T-cell (primary cell): ENCODE results near the gene DDX19B. TPM values are rescaled to one million over a fixed set of nuclear protein-coding genes. Genes with fewer than 3 reads are reported as not detected.
"Not testable (repeated sequence)": the region's sequence is repeated elsewhere in the genome, so short reads cannot be mapped to it uniquely, and the experiment has no call there.

Experiments used
- ATAC-seq, 4 experiments: fragments of 200-7000 bp in 3 of 4; fragments of 150-1000 bp in 1 of 4; cut with Tn5 transposase; replicated peaks in 1 of 4; 1 replicate in 3 of 4; 2 replicates in 1 of 4; pipeline ENCODE4 v1.10.0; 2021; ENCODE audit warnings: moderate library complexity in 3 of 4, mild to moderate bottlenecking in 2 of 4, moderate number of reproducible peaks in 1 of 4
- CTCF ChIA-PET, 2 donors: fragments of 300-600 bp; sonication (Branson Sonifier 250); formaldehyde crosslinking; loops; one replicate each; lab custom pipeline; 2022; ENCODE audit warnings: antibody characterized with exemption in 2 of 2; lab: Charles Lee
- POLR2A ChIA-PET, 2 donors: fragments of 300-600 bp; sonication (Branson Sonifier 250); formaldehyde crosslinking; loops; one replicate each; lab custom pipeline; 2022; ENCODE audit warnings: antibody characterized with exemption in 2 of 2; lab: Charles Lee
- DNase-seq, 35 experiments: peaks; one replicate each; pipeline versions ENCODE4 v3.0.0 to v3.0.0-alpha.2; 2013 to 2023
- H3K27ac ChIP-seq: one replicate; pipeline ENCODE4 v1.5.1; 2013; ENCODE audit warnings: low read length
- H3K27me3 ChIP-seq, 2 experiments: replicated peaks in 1 of 2; 1 replicate in 1 of 2; 2 replicates in 1 of 2; pipeline versions ENCODE4 v1.6.1 to v1.7.0; 2013; ENCODE audit warnings: low read length in 1 of 2, mixed read lengths in 1 of 2; ENCODE audit not compliant: control insufficient read depth in 2 of 2, insufficient read depth in 2 of 2; ENCODE audit errors: extremely low read depth in 1 of 2
- H3K36me3 ChIP-seq, 2 donors: 1 replicate in 1 of 2; 2 replicates in 1 of 2; pipeline versions ENCODE4 v1.6.1 to v1.7.0; 2013; ENCODE audit warnings: low read length in 1 of 2; ENCODE audit not compliant: control insufficient read depth in 2 of 2, insufficient read depth in 1 of 2; ENCODE audit errors: extremely low read depth in 1 of 2
- H3K4me1 ChIP-seq, 2 experiments: 1 replicate in 1 of 2; 2 replicates in 1 of 2; pipeline versions ENCODE4 v1.6.1 to v1.7.0; 2013; ENCODE audit warnings: low read length in 2 of 2, mixed read lengths in 1 of 2; ENCODE audit not compliant: insufficient read depth in 2 of 2, control insufficient read depth in 1 of 2; ENCODE audit errors: extremely low read depth in 1 of 2
- H3K4me3 ChIP-seq, 2 donors: 1 replicate in 1 of 2; 2 replicates in 1 of 2; pipeline versions ENCODE4 v1.5.1 to v1.7.0; 2013; ENCODE audit warnings: mild to moderate bottlenecking in 2 of 2, low read length in 1 of 2, moderate library complexity in 1 of 2; ENCODE audit not compliant: control insufficient read depth in 1 of 2; ENCODE audit errors: extremely low read depth in 1 of 2
- H3K9me3 ChIP-seq: 2 replicates; pipeline ENCODE4 v1.7.0; 2013
- H3K27ac Mint-ChIP-seq, 2 donors: one replicate each; pipeline ENCODE4 v1.8.0; 2020 to 2021; ENCODE audit warnings: mild to moderate bottlenecking in 2 of 2, mixed read lengths in 2 of 2
- H3K27me3 Mint-ChIP-seq, 2 donors: one replicate each; pipeline ENCODE4 v1.8.0; 2021 to 2022; ENCODE audit warnings: mixed read lengths in 2 of 2
- H3K36me3 Mint-ChIP-seq: one replicate; pipeline ENCODE4 v1.8.0; 2021; ENCODE audit warnings: mixed read lengths
- H3K4me1 Mint-ChIP-seq, 3 donors: one replicate each; pipeline ENCODE4 v1.8.0; 2020 to 2022; ENCODE audit warnings: mixed read lengths in 3 of 3, mild to moderate bottlenecking in 1 of 3
- H3K4me3 Mint-ChIP-seq, 3 donors: one replicate each; pipeline ENCODE4 v1.8.0; 2020 to 2022; ENCODE audit warnings: mild to moderate bottlenecking in 3 of 3, mixed read lengths in 3 of 3, moderate library complexity in 3 of 3
- H3K9me3 Mint-ChIP-seq, 3 donors: one replicate each; pipeline ENCODE4 v1.8.0; 2020 to 2022; ENCODE audit warnings: mixed read lengths in 3 of 3
- WGBS: methylation state at CpG from one replicate; pipeline ENCODE4 v1.1.5; 2013; ENCODE audit warnings: missing lambda C conversion rate; ENCODE audit not compliant: insufficient coverage; 5-methylcytosine and 5-hydroxymethylcytosine counted together
- total RNA-seq, 35 experiments: library from RNA in 6 of 35; stranded (reverse) in 6 of 35; fragments of 120-200 nt in 1 of 35; gene quantifications; one replicate each; pipeline versions ENCODE4 v1.2.1 to v1.2.4 and lab custom pipeline; 2013 to 2026

DDX19B gene
- total RNA-seq, 5 donors from 2014 or later (not counting 1 experiment from before 2014, with no cell fraction given) = 26.4 to 37.4 (median 33.2) TPM

DNA sequence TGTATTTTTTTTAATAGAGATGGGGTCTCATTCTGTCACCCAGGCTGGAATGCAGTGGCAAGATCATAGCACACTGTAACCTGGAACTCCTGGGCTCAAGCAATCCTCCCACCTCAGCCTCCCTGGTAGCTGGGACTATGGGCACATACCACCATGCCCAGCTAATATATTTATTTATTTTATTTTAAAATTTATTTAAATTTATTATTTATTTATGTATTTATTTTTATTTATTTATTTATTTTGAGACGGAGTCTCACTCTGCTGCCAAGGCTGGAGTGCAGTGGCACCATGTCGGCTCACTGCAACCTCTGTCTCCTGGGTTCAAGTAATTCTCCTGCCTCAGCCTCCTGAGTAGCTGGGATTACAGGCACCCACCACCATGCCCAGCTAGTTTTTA is 8.7 kb downstream of the DDX19B start:
- DNase-seq, H3K4me3 ChIP-seq, H3K27me3 Mint-ChIP-seq, CTCF ChIA-PET, H3K27ac Mint-ChIP-seq, H3K9me3 ChIP-seq, H3K9me3 Mint-ChIP-seq, H3K4me1 ChIP-seq, H3K27me3 ChIP-seq, H3K36me3 Mint-ChIP-seq, ATAC-seq, H3K27ac ChIP-seq, POLR2A ChIA-PET, H3K4me3 Mint-ChIP-seq, H3K36me3 ChIP-seq: not testable (repeated sequence)
- H3K4me1 Mint-ChIP-seq = peaks cover 19 to 32% (median 31%) of the 10 kb centered on the region in 3 donors
- WGBS = no CpG with 5 or more reads among the region's 2 CpGs

DNA sequence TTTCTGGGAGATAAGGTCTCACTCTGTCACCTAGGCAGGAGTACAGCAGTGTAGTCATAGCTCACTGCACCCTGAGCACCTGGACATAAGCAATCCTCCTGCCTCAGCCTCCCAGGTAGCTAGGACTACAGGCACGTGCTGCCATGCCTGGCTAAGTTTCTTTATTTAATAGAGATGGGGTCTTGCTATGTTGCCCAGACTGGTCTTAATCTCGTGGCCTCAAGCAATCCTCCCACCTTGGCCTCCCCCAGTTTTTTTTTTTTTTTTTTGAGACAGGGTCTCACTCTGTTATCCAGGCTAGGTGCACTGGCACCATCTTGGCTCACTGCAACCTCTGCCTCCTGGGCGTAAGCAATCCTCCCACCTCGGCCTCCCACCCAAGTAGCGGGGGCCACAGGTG is 21.1 kb downstream of the DDX19B start:
- H3K27me3 ChIP-seq = no peaks in the 10 kb centered on the region
- no peaks in the 10 kb centered on the region for H3K9me3 ChIP-seq
- Mint-ChIP-seq H3K27me3 (no peaks in the 10 kb centered on the region), H3K27ac (no peak overlapping the region), H3K9me3 (no peaks in the 10 kb centered on the region), H3K36me3 (peaks cover 14% of the 10 kb centered on the region), H3K4me1 (no peaks in the 10 kb centered on the region), H3K4me3 (no peak overlapping the region)
- peaks cover 10 to 49% of the 10 kb centered on the region in 2 donors for H3K36me3 ChIP-seq
- H3K4me3 ChIP-seq = no peak overlapping the region
- ChIA-PET POLR2A (interaction anchor here in 1 of 2 donors (0.7 kb wide), 1 partner anchor 26 kb away, joined by 5 read pairs; no protein-coding TSS in a partner anchor), CTCF (no interaction called here)
- DNase-seq = no peak
- WGBS = 100% methylated on average over 3 of the region's 5 CpGs
- H3K27ac ChIP-seq = no peak overlapping the region
- ATAC-seq = no peak
- H3K4me1 ChIP-seq = no peaks in the 10 kb centered on the region

DNA sequence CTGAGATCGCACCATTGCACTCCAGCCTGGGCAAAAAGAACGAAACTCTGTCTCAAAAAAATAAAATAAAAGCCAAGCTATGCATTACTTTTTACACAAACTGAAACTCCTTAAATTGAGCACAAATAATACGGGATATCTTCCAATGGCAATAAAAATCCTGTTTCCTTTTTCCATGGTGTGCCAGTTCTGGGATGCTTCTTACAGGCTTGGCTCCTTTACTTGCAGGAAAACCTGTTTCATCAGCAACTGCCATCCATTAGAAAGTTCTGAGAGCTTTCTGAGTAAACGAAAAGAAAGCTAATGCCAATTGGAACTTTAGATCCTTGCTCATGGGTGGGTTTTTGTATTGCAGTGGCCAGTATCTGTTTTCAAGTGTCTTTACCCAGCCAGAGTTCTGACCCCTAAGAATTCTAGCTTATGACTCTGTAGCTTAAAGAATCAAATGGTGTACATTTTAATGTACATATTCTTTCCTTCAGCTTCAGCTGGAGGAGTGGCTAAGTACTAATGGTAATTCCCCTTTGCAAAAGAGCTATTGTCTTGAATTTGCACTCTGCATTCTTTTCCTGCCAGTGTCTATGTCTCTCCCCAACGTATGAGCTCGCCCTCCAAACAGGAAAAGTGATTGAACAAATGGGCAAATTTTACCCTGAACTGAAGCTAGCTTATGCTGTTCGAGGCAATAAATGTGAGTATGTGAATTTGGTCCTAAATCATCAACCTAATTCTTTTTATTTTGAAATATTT is 26.2 kb downstream of the DDX19B start:
- Mint-ChIP-seq H3K4me3 (no peak overlapping the region), H3K27me3 (no peaks in the 10 kb centered on the region), H3K36me3 (peaks cover 28% of the 10 kb centered on the region), H3K27ac (peak overlapping the region in 1 of 2 donors; percentile 16), H3K9me3 (no peaks in the 10 kb centered on the region), H3K4me1 (no peaks in the 10 kb centered on the region)
- ATAC-seq = no peak
- Histone ChIP-seq H3K9me3 (no peaks in the 10 kb centered on the region), H3K36me3 (peaks cover 10 to 36% of the 10 kb centered on the region in 2 donors), H3K4me3 (no peak overlapping the region), H3K27ac (no peak overlapping the region), H3K27me3 (no peaks in the 10 kb centered on the region), H3K4me1 (no peaks in the 10 kb centered on the region)
- ChIA-PET CTCF (no interaction called here), POLR2A (interaction anchor here in 1 of 2 donors (0.7 to 0.9 kb wide), 3 partner anchors 21 to 43 kb away, joined by 3 to 4 read pairs (median 3); partner anchors contain the start of gene DDX19A)
- WGBS = 100% methylated on average over 3 of the region's 7 CpGs
- DNase-seq = no peak

DNA sequence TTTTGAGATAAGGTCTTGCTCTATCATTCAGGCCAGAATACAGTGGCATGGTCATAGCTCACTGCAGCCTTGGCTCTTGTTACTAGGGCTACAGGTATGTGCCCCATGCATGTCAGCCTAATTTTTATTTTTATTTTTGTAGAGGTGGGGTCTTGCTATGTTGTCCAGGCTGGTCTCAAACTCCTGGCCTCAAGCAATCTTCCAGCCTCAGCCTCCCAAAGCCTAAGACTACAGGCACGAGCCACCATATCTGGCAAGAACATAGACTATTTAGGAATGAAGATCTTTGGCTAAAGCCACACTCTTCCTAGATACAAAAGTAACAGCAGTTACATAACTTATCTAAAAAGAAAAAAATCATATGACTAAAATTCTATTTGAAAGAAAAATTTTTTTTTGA is 32.1 kb downstream of the DDX19B start:
- no CpG with 5 or more reads among the region's 1 CpG for WGBS
- H3K9me3 ChIP-seq = no peaks in the 10 kb centered on the region
- no peak for DNase-seq
- H3K4me1 Mint-ChIP-seq = no peaks in the 10 kb centered on the region
- no peak overlapping the region for H3K27ac Mint-ChIP-seq
- H3K36me3 ChIP-seq = peaks cover 12 to 47% of the 10 kb centered on the region in 2 donors
- no peak overlapping the region for H3K27ac ChIP-seq
- ChIA-PET POLR2A (no interaction called here), CTCF (interaction anchor here in 1 of 2 donors (0.9 to 1.2 kb wide), 2 partner anchors 323 to 440 kb away, joined by 3 to 4 read pairs; no protein-coding TSS in a partner anchor)
- H3K4me1 ChIP-seq = no peaks in the 10 kb centered on the region
- no peaks in the 10 kb centered on the region for H3K27me3 Mint-ChIP-seq
- no peaks in the 10 kb centered on the region for H3K9me3 Mint-ChIP-seq
- peaks cover 38% of the 10 kb centered on the region for H3K36me3 Mint-ChIP-seq
- ATAC-seq = no peak
- H3K27me3 ChIP-seq = no peaks in the 10 kb centered on the region
- no peak overlapping the region for H3K4me3 Mint-ChIP-seq
- no peak overlapping the region for H3K4me3 ChIP-seq

DNA sequence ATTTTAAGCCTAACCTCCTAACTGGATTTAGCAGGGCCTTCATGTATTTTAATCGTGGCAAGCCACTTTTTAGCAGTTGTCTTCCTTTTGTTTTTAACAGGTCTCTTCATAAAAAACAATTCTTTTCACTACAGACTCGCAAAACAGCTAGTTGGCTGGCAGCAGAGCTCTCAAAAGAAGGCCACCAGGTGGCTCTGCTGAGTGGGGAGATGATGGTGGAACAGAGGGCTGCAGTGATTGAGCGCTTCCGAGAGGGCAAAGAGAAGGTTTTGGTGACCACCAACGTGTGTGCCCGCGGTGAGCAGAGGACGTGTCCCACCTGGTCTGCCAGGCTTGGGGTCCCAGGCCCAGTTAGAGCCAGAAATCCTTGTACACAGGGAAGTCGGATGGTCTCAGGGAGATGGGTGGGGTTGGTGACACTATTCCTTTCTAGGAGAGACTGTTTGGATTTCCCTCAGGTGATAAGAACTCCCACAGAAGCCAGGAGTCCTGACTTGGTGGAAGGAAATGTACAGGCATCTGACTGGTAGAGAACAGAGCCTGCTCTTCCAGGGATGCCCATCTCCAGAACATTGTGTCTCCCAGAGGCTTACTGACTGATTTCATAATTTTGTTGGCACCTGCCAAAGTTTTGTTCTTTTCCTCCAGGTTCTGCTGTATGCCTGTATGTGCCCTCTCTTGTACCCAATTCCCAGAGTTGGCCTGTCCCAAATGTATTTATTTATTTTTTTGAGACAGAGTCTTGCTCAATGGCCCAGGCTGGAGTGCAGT is 32.8 kb downstream of the DDX19B start:
- H3K9me3 ChIP-seq = no peaks in the 10 kb centered on the region
- H3K27ac ChIP-seq = no peak overlapping the region
- Mint-ChIP-seq H3K36me3 (peaks cover 38% of the 10 kb centered on the region), H3K27me3 (no peaks in the 10 kb centered on the region), H3K27ac (peak overlapping the region in 1 of 2 donors; percentile 7), H3K4me3 (no peak overlapping the region), H3K4me1 (no peaks in the 10 kb centered on the region), H3K9me3 (no peaks in the 10 kb centered on the region)
- no peaks in the 10 kb centered on the region for H3K27me3 ChIP-seq
- 72% methylated on average over 7 of the region's 9 CpGs for WGBS
- ChIA-PET POLR2A (no interaction called here), CTCF (interaction anchor here in 1 of 2 donors (0.9 to 1.2 kb wide), 2 partner anchors 323 to 440 kb away, joined by 3 to 4 read pairs; no protein-coding TSS in a partner anchor)
- no peaks in the 10 kb centered on the region for H3K4me1 ChIP-seq
- ATAC-seq = peak in 3 of 4 experiments; percentile 44 to 50 (median 49)
- DNase-seq = peak in 14 of 35 experiments; percentile 1 to 20 (median 8)
- peaks cover 12 to 45% of the 10 kb centered on the region in 2 donors for H3K36me3 ChIP-seq
- H3K4me3 ChIP-seq = no peak overlapping the region

DNA sequence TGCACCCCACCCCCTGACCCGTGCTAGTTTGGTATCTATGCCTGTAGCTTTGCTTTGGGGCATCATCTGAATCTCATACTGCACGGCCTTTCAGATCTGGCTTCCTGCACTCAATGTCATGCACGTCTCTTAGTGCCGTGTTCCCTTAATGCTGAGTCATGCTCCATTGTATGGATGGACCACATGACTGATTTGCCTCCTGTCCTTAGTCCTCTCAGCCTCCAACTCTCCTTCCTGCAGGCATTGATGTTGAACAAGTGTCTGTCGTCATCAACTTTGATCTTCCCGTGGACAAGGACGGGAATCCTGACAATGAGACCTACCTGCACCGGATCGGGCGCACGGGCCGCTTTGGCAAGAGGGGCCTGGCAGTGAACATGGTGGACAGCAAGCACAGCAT is 33.7 kb downstream of the DDX19B start:
- H3K4me3 Mint-ChIP-seq = not testable (repeated sequence)

More for the DNA sequence above, 33.7 kb downstream of the DDX19B start:
- H3K27ac ChIP-seq, ATAC-seq, H3K4me1 Mint-ChIP-seq, POLR2A ChIA-PET, H3K27me3 Mint-ChIP-seq, DNase-seq, H3K27me3 ChIP-seq, H3K9me3 Mint-ChIP-seq, H3K4me3 ChIP-seq, H3K27ac Mint-ChIP-seq, CTCF ChIA-PET, H3K9me3 ChIP-seq, H3K4me1 ChIP-seq: not testable (repeated sequence)
- peaks cover 12 to 43% of the 10 kb centered on the region in 2 donors for H3K36me3 ChIP-seq
- WGBS = 87% methylated on average over 3 of the region's 12 CpGs
- H3K36me3 Mint-ChIP-seq = peaks cover 38% of the 10 kb centered on the region
